ENCODE measurements around the gene VASH2.
"Not testable (repeated sequence)": the region's sequence is repeated elsewhere in the genome, so short reads cannot be mapped to it uniquely, and the experiment has no call there.

VASH2 gene

DNA sequence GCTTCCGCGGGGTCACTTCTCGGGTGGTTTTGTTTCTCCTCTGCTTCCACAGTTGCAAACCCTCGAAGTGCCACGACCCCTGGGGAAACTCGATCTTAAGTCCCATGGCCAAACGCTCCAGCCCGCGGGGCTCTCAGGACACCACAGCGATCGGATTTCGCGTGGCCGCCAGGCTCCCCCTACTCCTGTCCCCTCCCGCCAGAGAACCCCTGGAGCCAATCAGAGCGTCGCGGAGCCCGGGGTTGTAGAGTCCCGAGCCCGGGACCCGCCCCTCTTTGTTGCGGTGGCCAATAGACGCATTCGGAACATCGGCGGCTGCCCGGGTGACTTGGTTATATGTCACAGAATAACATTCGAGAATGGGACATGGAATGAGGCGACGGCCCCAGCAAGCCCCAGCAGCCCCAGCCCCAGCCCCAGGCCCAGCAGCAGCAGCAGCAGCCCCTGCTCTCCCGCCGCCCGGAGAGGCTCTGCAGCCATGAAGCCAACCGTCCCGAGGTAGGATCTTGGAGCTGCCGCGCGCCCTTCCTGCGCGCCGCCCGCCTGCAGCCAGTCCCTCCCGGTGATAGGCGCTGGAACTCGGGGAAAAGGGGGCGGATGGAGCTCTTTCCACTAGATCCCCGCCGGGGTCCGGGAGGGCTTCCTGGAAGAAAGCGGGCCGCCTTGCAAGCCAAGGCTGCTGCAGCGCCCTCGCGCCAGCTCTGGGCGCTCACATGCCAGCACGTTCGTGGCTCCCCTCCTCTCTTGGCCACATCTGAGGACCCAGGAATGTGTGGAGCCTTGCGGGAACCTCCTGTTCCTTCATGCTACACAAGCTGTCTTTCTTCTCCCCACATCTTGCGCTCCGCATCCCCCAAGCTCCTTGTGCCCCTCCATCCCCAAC lies at the start of gene VASH2:
TSS of gene VASH2 (plus strand) at position 299 of the 883 bp plus-strand sequence. CDS start 1,002 bp downstream, outside the sequence.
- peak; percentile 65 for DNase-seq

DNA sequence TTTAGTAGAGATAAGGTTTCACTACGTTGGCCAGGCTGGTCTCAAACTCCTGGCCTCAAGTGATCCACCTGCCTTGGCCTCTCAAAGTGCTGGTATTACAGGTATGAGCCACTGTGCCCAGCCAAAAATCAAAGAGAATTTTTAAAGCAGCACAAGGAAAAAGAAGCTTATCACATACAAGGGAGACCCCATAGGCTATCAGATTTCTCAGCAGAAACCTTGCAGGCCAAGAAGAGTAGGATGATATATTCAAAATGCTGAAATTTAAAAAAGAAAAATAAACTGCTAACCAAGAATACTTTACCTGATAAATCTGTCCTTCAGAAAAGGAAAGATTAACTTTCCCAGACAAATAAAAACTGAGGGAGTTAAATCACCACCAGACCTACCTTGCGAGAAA lies 49.1 kb upstream of the VASH2 start:
- no peak for DNase-seq

DNA sequence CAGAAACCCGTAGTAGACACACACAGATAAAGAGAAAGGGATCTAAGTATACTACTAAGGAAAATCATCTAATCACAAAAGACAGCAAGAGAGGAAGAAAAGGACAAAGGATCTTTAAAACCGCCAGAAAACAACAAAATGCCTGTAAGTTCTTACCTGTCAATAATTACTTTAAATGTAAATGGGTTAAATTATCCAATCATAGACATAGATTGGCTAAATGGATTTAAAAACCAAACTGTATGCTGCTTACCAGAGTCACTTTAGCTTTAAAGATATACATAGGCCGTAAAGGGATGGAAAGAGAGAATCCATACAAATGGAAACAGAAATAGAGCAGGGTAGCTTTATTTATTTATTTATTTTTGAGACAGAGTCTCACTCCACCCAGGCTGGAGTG lies 48.3 kb upstream of the VASH2 start:
- DNase-seq, result no peak

DNA sequence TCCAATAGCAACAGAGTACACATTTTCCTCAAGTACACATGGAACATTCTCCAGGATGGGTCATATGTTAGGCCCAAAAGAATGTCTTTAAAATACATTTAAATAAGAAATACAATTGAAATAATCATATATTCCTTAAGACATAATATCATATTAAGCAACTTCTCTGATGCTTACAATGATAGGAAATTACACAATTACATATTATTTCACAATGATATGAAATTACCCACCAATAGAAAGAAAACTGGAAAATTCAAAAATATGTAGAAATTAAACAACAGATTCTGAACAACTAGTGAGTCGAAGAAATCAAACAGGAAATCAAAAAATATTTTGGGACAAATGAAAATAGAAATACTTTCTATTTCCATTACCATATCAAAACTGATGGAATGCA lies 46.7 kb upstream of the VASH2 start:
- no peak for DNase-seq

DNA sequence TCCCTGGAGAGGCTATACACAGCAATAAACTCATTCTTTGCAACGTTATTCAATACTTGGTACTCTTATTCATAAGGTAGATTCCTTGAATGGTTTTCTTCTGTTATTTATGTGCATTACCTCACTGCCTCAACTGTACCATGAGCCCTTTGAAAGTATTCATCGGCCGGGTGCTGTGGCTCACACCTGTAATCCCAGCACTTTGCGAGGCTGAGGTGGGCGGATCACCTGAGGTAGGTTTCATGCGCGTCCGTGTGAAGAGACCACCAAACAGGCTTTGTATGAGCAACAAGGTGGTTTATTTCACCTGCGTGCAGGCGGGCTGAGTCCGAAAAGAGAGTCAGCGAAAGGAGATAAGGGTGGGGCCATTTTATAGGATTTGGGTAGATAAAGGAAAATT lies 42.3 kb upstream of the VASH2 start:
- not testable (repeated sequence) for DNase-seq

DNA sequence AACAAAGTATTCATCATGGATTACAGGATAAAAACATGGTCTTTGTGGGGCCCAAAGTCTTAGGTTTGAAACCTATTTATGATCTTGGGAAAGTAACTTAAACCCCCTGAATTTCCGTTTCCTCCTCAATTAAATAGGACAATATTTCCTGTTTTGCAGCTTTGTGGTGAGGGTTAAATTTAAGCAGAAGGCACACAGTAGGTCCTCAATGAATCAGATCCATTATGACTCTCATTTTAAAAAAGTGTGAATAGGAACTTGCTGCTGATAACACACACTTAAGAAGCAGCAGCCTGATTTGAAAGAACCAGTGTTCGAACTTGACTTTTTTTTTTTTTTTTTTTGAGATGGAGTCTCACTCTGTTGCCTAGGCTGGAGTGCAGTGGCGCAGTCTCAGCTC lies 41.4 kb upstream of the VASH2 start:
- no peak for DNase-seq

DNA sequence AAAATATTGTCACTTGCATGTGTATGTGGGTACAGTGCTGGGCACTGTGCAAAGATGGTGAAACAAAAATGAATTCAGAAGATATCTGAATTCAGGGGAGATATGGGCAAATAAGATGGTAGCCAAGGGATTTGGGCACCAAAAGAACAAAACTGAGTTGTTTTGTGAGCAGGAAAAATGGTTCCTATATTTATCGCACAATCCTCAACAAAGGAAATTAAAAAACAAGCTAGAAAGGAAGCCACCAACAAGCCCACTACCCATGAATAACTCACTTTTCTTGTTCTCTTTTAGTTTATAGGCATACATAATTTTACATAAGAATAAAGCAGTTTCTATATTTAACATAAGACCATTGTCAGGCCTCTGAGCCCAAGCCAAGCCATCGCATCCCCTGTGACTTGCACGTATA lies 40.7 kb upstream of the VASH2 start:
- DNase-seq, result no peak

DNA sequence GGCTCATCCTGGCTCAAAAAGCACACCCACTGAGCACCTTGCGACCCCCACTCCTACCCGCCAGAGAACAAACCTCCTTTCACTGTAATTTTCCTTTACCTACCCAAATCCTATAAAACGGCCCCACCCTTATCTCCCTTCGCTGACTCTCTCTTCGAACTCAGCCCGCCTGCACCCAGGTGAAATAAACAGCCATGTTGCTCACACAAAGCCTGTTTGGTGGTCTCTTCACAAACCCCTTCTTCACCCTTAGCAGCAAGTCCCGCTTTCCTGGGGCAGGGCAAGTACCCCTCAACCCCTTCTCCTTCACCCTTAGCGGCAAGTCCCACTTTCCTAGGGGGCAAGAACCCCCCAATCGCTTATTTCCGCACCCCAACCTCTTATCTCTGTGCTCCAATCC lies 40.1 kb upstream of the VASH2 start:
- DNase-seq, result not testable (repeated sequence)

DNA sequence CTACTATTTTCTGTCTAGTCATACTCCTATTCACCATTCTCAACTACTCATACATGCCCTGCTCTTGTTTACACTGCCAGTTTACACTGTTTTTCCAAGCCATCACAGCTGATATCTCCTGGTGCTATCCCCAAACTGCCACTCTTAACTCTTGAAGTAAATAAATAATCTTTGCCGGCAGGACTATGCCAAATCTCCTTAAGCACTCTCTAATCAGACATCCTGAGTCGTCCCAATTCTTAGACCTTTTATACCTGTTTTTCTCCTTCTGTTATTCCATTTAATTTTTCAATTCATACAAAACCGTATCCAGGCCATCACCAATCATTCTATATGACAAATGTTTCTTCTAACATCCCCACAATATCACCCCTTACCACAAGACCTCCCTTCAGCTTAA lies 36.7 kb upstream of the VASH2 start:
- DNase-seq, result not testable (repeated sequence)

DNA sequence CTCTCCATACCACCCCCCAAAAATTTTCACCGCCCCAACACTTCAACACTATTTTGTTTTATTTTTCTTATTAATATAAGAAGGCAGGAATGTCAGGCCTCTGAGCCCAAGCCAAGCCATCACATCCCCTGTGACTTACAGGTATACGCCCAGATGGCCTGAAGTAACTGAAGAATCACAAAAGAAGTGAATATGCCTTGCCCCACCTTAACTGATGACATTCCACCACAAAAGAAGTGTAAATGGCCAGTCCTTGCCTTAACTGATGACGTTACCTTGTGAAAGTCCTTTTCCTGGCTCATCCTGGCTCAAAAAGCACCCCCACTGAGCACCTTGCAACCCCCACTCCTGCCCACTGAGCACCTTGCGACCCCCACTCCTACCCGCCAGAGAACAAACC lies 36.2 kb upstream of the VASH2 start:
- not testable (repeated sequence) for DNase-seq

DNA sequence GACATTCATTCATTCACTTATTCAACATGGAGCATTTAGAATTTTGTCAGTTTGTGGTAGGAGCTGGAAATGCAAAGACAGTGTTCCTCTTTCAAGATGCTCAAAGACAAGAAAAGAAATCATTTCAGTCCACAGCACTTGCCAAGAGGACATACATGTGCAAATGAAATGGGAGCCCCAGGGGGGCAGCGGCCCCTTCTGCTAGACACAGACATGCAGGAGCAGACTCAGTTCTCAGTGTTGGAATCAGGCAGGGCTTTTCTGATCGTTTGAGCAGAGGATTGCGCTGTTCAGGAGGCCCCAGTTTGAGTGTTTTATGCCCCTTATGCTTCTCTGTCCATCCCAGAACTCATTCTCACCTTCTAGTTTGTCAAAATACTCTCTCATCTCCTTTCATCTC lies 35.6 kb upstream of the VASH2 start:
- no peak for DNase-seq

DNA sequence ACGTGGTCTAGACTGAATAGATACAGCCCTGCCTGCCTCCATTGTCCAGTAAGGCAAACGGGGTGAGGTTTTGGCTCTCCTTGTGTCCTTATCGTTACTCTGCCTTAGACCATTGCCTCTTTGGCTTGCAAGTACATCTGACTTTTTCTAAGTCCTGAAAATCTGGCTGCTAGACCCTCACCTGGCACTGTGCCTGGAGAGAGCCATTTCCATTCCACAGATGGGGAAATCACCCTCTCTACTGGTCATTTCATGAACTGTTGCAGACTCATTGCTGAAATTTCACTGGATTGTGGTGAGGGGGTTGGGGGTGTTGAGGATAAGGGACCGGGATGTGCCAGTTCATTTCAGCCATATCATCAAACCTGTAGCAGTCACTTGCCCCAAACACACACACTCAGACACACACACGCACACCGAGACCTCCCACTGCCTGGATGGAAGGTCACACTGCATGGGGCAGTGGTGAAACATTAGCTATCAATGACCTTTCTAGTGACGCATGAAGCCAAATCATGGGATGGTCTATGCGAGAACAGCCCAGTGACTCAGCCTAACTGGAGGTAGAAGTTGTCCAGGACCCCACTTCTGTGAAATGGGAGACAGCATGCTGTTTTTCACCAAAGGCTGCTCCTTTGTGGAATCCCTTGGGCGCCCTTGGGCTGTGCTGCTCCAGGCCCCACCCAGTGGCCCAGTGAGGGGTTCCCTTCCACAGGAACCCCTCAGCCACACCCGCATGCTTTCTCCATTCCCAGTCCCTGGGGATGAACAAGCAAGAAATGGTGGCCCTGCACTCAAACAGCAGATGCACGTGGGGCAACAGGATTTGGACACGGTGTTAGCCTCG lies 34.9 kb upstream of the VASH2 start:
- DNase-seq, result no peak

DNA sequence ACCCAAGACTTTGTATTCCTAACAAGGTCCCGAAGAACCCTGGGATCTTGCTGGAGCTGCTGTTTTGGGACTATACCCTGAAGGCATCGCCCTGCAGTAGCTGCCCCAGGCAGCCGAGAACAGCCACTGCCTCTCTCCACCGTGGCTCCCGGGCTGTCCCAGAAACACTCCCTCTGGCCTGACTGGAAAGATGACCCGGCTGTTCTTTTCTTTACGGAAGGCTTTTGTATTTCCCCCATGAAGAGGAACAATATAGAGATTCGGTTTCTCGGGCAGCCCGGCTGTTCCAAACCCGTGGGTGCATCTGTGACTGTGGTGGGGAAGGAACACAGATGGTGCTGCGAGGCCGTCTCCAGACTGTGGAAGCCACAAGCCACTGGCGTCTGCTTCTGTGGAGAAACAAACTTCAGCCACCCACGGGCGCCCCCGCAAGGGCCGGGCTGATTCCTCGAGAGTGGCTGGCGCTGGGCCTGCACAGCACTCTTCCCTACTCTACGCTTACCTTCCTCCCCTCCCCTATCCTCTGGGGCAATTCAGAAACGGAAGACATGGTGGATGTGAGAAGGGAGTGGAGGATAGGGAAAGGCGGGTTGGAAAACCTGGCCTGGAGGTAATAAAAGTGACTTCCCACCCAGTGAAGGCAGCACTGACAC lies 33.7 kb upstream of the VASH2 start:
- no peak for DNase-seq

DNA sequence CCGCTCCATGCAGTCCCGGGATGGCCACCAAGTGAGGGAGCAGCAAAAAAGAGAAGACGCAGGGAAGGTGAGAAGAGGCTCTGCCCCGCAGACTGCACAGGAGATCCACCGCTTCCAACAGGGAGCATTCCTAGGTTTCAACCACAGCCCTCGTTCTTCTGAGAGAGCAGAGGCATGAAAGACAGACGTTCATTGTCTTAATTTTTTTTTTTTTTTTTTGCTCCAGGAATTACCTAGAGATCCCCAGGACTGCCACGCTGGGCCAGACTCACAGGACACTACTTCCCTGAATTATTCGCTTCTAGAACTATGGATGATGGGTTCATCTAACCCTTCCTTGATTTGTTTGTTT lies 33.2 kb upstream of the VASH2 start:
- no peak for DNase-seq

DNA sequence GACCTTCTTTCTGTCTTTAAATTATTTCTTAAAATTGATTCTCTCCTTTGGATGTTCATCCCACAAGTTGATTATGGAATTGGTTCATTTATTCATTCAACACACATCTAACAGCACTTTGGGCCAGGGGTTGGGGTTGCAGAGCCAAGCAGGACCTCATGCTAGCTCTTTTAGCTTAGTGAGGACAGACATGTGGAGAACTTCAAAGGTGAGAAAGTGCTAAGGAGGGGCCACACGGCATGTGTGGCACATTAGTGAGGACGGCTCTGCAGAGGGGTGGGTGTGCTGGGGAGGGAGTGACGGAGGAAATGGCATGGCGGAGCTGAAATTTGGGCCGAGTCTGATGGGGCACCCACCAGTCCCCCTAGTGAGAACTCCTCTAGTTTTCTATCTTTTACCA lies 32.5 kb upstream of the VASH2 start:
- DNase-seq, result no peak

DNA sequence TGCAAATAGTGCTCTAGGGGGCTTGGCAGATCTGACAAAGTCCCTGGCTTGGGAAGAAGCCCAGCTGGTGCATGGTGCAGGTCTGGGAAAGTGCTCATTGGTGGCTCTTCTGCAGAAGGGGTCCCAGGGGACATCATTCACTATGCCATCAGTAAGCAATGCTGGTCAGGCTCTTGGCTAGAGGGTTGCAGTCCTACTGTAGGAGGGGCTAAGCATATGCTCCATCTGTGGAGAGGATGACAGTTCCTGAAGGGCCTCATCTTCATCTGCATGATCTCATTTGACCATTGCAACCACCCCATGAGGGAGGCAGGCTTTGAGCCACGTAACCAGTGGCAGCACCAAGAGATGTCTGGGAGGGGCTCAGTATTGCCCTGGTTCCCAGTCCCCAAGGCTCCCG lies 31.5 kb upstream of the VASH2 start:
- no peak for DNase-seq

DNA sequence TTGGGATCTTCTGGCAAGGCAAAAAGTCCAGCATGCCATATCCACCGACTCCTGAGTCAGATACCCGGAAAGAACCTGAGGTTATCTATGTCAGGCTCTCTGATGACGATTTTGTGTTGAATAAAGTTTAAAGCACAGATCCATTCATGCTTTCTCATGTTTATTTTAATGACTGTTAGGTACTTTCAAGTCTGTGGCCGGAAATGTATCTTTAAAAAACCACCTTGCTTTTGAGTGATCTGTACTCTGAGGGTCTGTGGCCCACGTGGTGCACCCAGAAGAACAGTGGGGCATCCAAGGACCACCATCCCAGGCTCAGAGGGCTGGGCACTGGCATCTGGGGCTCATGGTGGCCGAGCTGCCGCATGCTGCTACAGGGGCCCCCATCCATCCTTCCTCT lies 30.1 kb upstream of the VASH2 start:
- no peak for DNase-seq

DNA sequence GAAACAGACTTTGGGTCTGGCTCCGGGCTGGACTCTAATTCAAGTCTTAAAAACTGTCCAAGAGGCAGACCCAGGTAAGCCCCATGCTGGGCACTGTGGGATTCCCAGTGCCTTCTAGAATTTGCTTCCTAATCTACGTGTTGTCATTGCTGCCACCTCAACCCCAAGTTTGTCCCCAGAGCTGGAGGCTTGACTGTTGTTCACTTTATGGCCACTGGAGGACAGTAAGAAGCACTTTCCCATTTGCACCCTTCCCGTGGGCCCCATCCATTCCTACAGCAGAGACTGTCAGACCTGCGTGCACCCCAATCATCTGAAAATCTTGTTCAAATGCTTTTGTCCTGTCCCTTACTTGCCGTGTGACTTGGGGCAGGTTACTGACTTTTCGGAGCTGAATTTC lies 29.4 kb upstream of the VASH2 start:
- DNase-seq, result no peak

DNA sequence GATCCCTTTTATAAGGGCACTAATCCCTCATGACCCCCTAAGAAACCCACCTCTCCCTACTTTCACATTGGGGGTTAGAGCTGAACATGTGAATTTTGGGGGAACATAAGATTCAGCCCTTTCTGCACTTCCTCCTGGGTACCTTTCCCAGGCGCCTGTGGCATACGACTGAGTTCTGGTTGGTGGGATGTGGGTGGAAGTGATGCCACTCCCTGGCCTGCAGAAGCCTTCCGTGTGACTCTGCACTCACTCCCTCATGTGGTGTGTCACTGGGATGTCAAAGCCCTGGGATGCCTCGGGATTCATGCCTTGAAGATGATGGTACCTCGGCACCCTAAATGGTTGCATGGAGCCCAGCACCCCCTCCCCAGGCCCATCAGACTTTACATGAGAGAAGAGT lies 28.3 kb upstream of the VASH2 start:
- DNase-seq, result no peak

DNA sequence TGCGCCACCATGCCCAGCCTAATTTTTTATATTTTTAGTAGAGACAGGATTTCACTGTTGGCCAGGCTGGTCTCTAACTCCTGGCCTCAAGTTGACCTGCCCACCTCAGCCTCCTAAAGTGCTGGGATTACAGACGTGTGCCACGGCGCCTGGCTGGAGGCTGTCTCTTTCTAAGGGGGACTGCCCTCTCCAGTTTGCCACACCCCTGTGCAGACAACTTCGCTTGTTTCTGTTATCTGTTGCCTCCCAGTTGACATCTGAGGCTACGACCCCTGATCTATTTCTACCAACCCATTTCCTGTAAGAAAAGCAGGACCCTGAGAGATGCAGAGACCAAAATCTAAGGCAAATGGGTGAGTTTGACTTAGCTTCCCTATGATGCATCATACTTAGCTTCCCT lies 24.0 kb upstream of the VASH2 start:
- DNase-seq, result no peak

DNA sequence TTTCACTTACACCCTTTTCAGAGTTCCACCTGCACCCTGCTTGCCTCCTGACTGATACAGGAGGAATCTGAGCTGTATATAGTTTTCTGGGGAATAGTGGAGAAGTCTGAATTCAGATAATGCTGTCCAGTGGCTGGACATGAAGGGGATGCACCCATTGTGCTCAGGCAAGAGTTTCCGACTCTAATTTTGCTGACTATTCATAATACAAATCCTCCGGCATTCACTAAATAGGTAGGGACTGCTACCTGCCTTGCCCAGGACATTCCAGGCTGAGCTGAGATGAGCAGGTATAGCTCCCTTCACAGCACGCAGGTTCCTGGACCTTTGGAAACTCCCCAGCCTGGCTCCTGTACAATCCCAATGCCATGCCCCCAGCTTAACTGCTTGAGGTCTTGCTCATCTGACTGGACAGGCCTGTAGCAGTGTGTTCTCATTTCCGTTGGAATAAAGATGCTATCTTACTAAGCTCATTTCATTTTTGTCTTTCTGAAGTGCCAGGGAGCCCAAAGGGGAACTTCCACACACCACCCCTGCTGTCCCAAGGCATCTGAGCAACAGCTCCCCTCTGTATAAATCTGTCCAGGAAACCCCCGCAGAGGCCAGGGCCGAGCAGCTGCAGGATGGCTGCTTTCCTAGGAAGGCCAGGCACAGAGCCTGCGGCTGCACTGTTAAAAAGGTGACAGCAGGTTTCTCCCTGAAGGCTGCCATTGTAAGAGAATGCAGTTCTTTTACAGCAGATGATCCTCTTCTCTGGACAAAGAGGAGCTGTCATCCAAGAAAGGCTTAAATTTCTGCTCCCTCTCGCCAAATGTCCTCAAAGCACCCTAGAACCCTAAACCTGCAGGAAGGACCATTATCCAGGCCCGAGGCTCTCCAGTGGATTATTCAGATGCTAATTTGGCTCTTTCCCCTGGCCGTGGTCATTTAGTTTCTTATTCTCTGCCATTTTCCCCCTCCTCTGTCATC lies 21.7 kb upstream of the VASH2 start:
- DNase-seq, result no peak

DNA sequence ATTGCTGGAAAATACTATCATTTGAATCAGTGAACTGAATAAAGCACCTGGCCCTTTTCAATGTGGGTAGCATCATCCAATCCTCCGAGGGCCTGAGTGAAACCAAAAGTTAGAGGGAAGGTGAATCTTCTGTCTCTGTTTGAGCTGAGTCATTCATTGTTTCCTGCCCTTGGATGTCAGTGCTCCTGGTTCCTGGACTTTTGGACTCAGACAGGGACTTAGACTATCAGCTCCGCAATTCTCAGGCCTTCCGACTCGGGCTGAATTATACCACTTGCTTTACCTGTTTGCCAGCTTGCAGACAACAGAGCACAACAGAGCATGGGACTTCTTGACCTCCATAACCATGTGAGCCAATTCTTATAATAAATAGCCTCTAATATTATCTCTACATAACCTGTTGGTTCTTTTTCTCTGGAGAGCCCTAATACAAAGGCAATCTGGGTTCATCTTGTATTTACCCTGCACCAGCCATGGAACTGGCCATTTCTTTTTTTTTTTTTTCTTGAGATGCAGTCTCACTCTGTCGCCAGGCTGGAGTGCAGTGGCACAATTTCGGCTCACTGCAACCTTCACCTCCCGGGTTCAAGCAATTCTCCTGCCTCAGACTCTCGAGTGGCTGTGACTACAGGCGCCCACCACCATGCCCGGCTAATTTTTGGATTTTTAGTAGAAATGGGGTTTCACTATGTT lies 19.2 kb upstream of the VASH2 start:
- no peak for DNase-seq

Measured in stimulated activated CD4-positive, alpha-beta T cell treated with anti-CD3 and anti-CD28 coated beads, Interleukin-4, amount 100 ng/mL, for 24 hours (primary cell).